Trophoblast cell (in vitro differentiated cells and primary cell): ENCODE results near the gene ADAMTS3.

Source experiments
- DNase-seq, 2 donors: peaks; one replicate each; pipeline ENCODE4 v3.0.0-alpha.2; 2016
- H2AFZ ChIP-seq: 2 replicates; pipeline ENCODE4 v1.6.1; 2013; ENCODE audit warnings: low read length, moderate library complexity, mild to moderate bottlenecking; ENCODE audit not compliant: insufficient read depth, poor library complexity
- H2AK5ac ChIP-seq: 2 replicates; pipeline ENCODE4 v1.6.1; 2013; ENCODE audit warnings: mild to moderate bottlenecking, low read length
- H2BK120ac ChIP-seq: 2 replicates; pipeline ENCODE4 v1.6.1; 2013; ENCODE audit warnings: low read length, mild to moderate bottlenecking, moderate library complexity; ENCODE audit not compliant: insufficient read depth, poor library complexity
- H2BK12ac ChIP-seq: 2 replicates; pipeline ENCODE4 v1.6.1; 2013; ENCODE audit warnings: mild to moderate bottlenecking, low read length, moderate library complexity
- H2BK5ac ChIP-seq: 2 replicates; pipeline ENCODE4 v1.6.1; 2013; ENCODE audit warnings: low read length, low read depth, moderate library complexity, mild to moderate bottlenecking; ENCODE audit not compliant: poor library complexity
- H3K14ac ChIP-seq: 2 replicates; pipeline ENCODE4 v1.6.1; 2013; ENCODE audit warnings: mild to moderate bottlenecking, low read length
- H3K18ac ChIP-seq: 2 replicates; pipeline ENCODE4 v1.6.1; 2013; ENCODE audit warnings: mild to moderate bottlenecking, low read length
- H3K23ac ChIP-seq: 2 replicates; pipeline ENCODE4 v1.6.1; 2013; ENCODE audit warnings: low read length
- H3K27ac ChIP-seq: 2 replicates; pipeline ENCODE4 v1.5.1; 2013; ENCODE audit warnings: low read depth, mild to moderate bottlenecking, inconsistent platforms, low read length, moderate library complexity
- H3K27me3 ChIP-seq: 2 replicates; pipeline ENCODE4 v1.6.1; 2013; ENCODE audit warnings: inconsistent platforms, mild to moderate bottlenecking, low read length, moderate library complexity; ENCODE audit not compliant: insufficient read depth
- H3K36me3 ChIP-seq, 2 experiments: 1 replicate in 1 of 2; 2 replicates in 1 of 2; pipeline ENCODE4 v1.6.1; 2013; ENCODE audit warnings: low read length in 2 of 2, mild to moderate bottlenecking in 2 of 2, moderate library complexity in 1 of 2; ENCODE audit not compliant: insufficient read depth in 2 of 2, control insufficient read depth in 1 of 2
- H3K4ac ChIP-seq: 2 replicates; pipeline ENCODE4 v1.6.1; 2013; ENCODE audit warnings: low read depth, mild to moderate bottlenecking, low read length, moderate library complexity
- H3K4me1 ChIP-seq, 2 experiments: 1 replicate in 1 of 2; 2 replicates in 1 of 2; pipeline ENCODE4 v1.6.1; 2013; ENCODE audit warnings: low read length in 2 of 2, mild to moderate bottlenecking in 2 of 2, moderate library complexity in 1 of 2; ENCODE audit not compliant: insufficient read depth in 2 of 2, control insufficient read depth in 1 of 2
- H3K4me2 ChIP-seq: 2 replicates; pipeline ENCODE4 v1.6.1; 2013; ENCODE audit warnings: inconsistent platforms, mild to moderate bottlenecking, low read length, moderate library complexity
- H3K4me3 ChIP-seq: 2 replicates; pipeline ENCODE4 v1.5.1; 2013; ENCODE audit warnings: mild to moderate bottlenecking, low read depth, low read length, inconsistent platforms
- H3K79me1 ChIP-seq: one replicate; pipeline ENCODE4 v1.6.1; 2013; ENCODE audit warnings: low read length
- H3K79me2 ChIP-seq: 2 replicates; pipeline ENCODE4 v1.6.1; 2013; ENCODE audit warnings: low read length, mild to moderate bottlenecking; ENCODE audit not compliant: control insufficient read depth, insufficient read depth, poor library complexity
- H3K9ac ChIP-seq: 2 replicates; pipeline ENCODE4 v1.6.1; 2013; ENCODE audit warnings: mild to moderate bottlenecking, low read length
- H3K9me3 ChIP-seq: 2 replicates; pipeline ENCODE4 v1.6.1; 2013; ENCODE audit warnings: low read depth, mild to moderate bottlenecking, control low read depth, inconsistent platforms, low read length; ENCODE audit not compliant: insufficient read depth
- H4K12ac ChIP-seq: 2 replicates; pipeline ENCODE4 v1.6.1; 2013; ENCODE audit warnings: low read depth, mild to moderate bottlenecking, low read length, moderate library complexity
- H4K8ac ChIP-seq: 2 replicates; pipeline ENCODE4 v1.6.1; 2013; ENCODE audit warnings: low read depth, mild to moderate bottlenecking, low read length, moderate library complexity
- H4K91ac ChIP-seq: one replicate; pipeline ENCODE4 v1.6.1; 2013; ENCODE audit warnings: low read depth, mild to moderate bottlenecking, low read length, moderate library complexity
- WGBS: extraction: QIAGEN DNeasy Blood & Tissue Kit; methylation state at CpG from one replicate; pipeline ENCODE4 v1.1.7; 2013; ENCODE audit warnings: missing lambda C conversion rate; ENCODE audit not compliant: insufficient read length, insufficient coverage; ENCODE audit errors: extremely low coverage; 5-methylcytosine and 5-hydroxymethylcytosine counted together

The ADAMTS3 gene

DNA sequence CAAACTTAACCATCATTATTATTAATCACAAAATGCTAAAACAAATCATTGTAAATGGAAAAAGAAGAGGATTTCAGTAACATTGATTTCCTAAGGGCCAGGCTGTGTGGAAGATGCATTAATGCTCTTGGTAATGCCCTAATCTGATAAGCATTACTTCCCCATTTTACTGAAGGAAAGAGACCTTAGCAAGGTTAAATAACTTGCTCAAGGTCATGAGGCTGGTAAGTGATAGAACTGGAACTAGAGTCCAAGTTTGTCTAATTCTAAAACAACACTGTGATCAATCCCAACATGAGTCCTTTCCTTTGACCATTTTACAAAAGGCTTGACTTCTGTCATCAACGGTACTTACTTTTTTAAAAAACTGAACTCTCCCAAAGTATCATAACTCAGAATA, 32.6 kb downstream of the ADAMTS3 start:
- peaks cover 2% of the 10 kb centered on the region for H3K9me3 ChIP-seq
- no peak overlapping the region for H3K18ac ChIP-seq
- no peaks in the 10 kb centered on the region for H3K27me3 ChIP-seq
- H2AFZ ChIP-seq, result no peak overlapping the region
- no peak overlapping the region for H2BK120ac ChIP-seq
- no peak overlapping the region for H3K9ac ChIP-seq
- no peak overlapping the region for H2BK5ac ChIP-seq
- no peaks in the 10 kb centered on the region for H3K4me1 ChIP-seq
- H3K79me2 ChIP-seq, result no peaks in the 10 kb centered on the region
- no peak overlapping the region for H3K4me2 ChIP-seq
- peaks cover 2 to 3% of the 10 kb centered on the region in 2 experiments for H3K36me3 ChIP-seq
- H4K12ac ChIP-seq, result no peak overlapping the region
- no peak overlapping the region for H2AK5ac ChIP-seq
- no peaks in the 10 kb centered on the region for H3K79me1 ChIP-seq
- H2BK12ac ChIP-seq, result no peak overlapping the region
- no peak overlapping the region for H4K91ac ChIP-seq
- H3K4ac ChIP-seq, result no peak overlapping the region
- H3K23ac ChIP-seq, result no peak overlapping the region
- H4K8ac ChIP-seq, result no peak overlapping the region
- WGBS, result no CpG with 5 or more reads among the region's 1 CpG
- H3K14ac ChIP-seq, result no peak overlapping the region
- H3K27ac ChIP-seq, result no peak overlapping the region
- no peak for DNase-seq
- no peak overlapping the region for H3K4me3 ChIP-seq

DNA sequence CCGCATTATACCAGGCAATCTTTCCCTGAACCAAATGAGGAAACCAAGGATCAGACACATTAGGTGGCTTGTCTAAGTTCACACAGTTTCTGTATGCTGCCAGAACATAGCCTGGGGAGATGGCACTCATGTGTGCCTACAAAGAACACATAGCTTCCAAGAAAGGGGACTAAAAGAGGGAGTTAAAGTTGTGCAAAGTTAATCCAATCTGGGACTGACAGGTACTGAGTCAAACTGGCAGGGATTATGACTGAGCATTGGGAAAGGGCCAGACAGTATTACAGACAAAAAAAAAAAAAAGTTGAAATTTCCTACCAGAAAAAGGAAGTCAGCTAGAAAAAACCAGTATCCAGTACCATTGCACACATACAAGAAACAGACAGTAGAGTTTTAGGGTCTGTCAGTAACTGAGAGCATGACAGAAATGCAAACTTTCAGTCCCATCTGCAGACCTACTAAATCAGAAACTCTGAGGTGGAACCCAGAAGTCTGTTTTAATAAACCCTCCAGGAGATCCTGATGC, 37.2 kb downstream of the ADAMTS3 start:
- Histone ChIP-seq H3K27me3 (no peaks in the 10 kb centered on the region), H3K4me2 (no peak overlapping the region), H4K8ac (no peak overlapping the region), H3K36me3 (no peaks in the 10 kb centered on the region), H2AFZ (no peak overlapping the region), H3K27ac (no peak overlapping the region), H3K79me1 (no peaks in the 10 kb centered on the region), H2AK5ac (no peak overlapping the region), H2BK120ac (no peak overlapping the region), H3K23ac (no peak overlapping the region), H3K14ac (no peak overlapping the region), H3K9ac (no peak overlapping the region), H4K12ac (no peak overlapping the region), H3K79me2 (no peaks in the 10 kb centered on the region), H3K4me1 (no peaks in the 10 kb centered on the region), H3K4me3 (no peak overlapping the region), H3K4ac (no peak overlapping the region), H3K18ac (no peak overlapping the region), H2BK5ac (no peak overlapping the region), H2BK12ac (no peak overlapping the region), H3K9me3 (no peaks in the 10 kb centered on the region), H4K91ac (no peak overlapping the region)
- DNase-seq, result no peak
- WGBS, result no CpG with 5 or more reads among the region's 1 CpG

DNA sequence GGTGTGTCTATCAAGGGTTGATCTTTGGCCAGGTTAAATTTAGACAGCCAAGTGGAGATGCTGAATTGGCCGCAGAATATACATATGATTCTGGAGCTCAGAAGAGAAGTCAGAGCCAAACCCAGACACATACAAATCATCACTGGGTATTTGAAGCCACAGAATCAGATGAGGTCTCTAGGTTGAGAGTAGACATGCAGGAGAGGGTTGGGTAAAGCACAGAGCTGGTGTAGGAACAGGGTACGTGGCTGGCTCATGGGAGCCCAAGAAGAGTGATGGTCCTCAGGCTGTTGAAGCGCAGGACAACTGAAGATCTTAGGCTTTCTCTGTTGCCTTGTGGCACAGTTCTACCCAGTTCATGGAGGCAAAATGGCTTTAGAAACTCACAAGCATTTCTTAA, 37.7 kb downstream of the ADAMTS3 start:
- no peak overlapping the region for H4K91ac ChIP-seq
- H2BK5ac ChIP-seq, result no peak overlapping the region
- no peak overlapping the region for H4K12ac ChIP-seq
- H3K4me3 ChIP-seq, result no peak overlapping the region
- no peaks in the 10 kb centered on the region for H3K36me3 ChIP-seq
- H2BK120ac ChIP-seq, result no peak overlapping the region
- H3K79me2 ChIP-seq, result no peaks in the 10 kb centered on the region
- no peak overlapping the region for H2AFZ ChIP-seq
- WGBS, result no CpG with 5 or more reads among the region's 3 CpGs
- H3K9ac ChIP-seq, result no peak overlapping the region
- no peaks in the 10 kb centered on the region for H3K27me3 ChIP-seq
- no peaks in the 10 kb centered on the region for H3K79me1 ChIP-seq
- no peak overlapping the region for H3K4me2 ChIP-seq
- H3K4ac ChIP-seq, result no peak overlapping the region
- H4K8ac ChIP-seq, result no peak overlapping the region
- H2BK12ac ChIP-seq, result no peak overlapping the region
- no peak overlapping the region for H2AK5ac ChIP-seq
- H3K14ac ChIP-seq, result no peak overlapping the region
- no peak for DNase-seq
- no peak overlapping the region for H3K27ac ChIP-seq
- H3K9me3 ChIP-seq, result no peaks in the 10 kb centered on the region
- no peaks in the 10 kb centered on the region for H3K4me1 ChIP-seq
- H3K23ac ChIP-seq, result no peak overlapping the region
- H3K18ac ChIP-seq, result no peak overlapping the region

DNA sequence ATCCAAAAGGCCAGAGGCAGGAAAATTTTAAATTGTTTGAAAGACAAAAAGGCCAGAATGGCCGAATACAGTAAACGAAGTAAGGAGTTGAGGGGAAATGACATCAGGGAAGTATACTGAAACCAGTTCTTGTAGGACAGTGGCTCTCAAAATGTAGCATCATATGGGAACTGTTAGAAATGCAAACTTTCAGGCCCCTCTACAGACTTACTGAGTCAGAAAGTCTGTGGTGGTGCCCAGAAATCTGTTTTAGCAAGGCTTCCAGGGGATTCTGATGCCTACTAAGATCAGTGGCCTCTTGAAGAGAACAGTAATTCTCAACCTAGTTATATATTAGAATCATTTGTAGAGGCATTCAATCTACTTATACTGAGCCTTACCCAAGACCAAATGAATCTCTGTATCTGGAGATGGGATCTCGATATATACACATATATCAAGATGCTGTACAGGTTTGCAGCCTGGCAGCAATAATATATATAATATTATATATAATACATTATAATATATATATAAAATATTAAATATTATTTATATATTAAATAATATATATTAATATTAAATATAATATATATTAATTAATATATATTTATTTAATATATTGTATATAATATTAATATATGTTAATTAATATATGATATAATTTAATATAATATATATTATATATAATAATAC, 39.7 kb downstream of the ADAMTS3 start:
- Histone ChIP-seq H3K27ac (no peak overlapping the region), H2BK120ac (no peak overlapping the region), H3K4me3 (no peak overlapping the region), H3K4me1 (no peaks in the 10 kb centered on the region), H3K27me3 (no peaks in the 10 kb centered on the region), H3K4me2 (no peak overlapping the region), H3K36me3 (peaks cover 0 to 2% of the 10 kb centered on the region in 2 experiments), H3K9me3 (no peaks in the 10 kb centered on the region), H2AK5ac (no peak overlapping the region), H3K79me1 (no peaks in the 10 kb centered on the region), H3K14ac (no peak overlapping the region), H3K9ac (no peak overlapping the region), H3K79me2 (no peaks in the 10 kb centered on the region), H2BK5ac (no peak overlapping the region), H3K23ac (no peak overlapping the region), H2AFZ (no peak overlapping the region), H4K12ac (no peak overlapping the region), H2BK12ac (no peak overlapping the region), H4K8ac (no peak overlapping the region), H3K18ac (no peak overlapping the region), H4K91ac (no peak overlapping the region), H3K4ac (no peak overlapping the region)
- DNase-seq, result no peak
- no CpG with 5 or more reads among the region's 3 CpGs for WGBS
